Caco-2 (cell line): ENCODE data around the gene TACR1. TPM values are rescaled to one million over a fixed set of nuclear protein-coding genes. Genes with fewer than 3 reads are reported as not detected.
A peak's percentile ranks its signal among the peaks of the same experiment; 100 is the strongest.

ENCODE experiments used
- BruUV-seq: library from RNA; stranded (reverse); fragments of 400-500 nt; replicated peaks from 2 replicates; lab custom pipeline; 2021; lab: Mats Ljungman, UMichigan
- CTCF ChIA-PET: fragments of 300-600 bp; sonication (Branson Sonifier 250); formaldehyde crosslinking; loops from one replicate; lab custom pipeline; 2022; ENCODE audit warnings: antibody characterized with exemption; lab: Charles Lee
- POLR2A ChIA-PET: fragments of 300-600 bp; sonication (Branson Sonifier 250); formaldehyde crosslinking; loops from one replicate; lab custom pipeline; 2022; ENCODE audit warnings: antibody characterized with exemption; lab: Charles Lee
- DNase-seq, 2 experiments: peaks; one replicate each; pipeline versions ENCODE4 v3.0.0 to v3.0.0-alpha.2; 2020 to 2022
- H3K27me3 ChIP-seq: replicated peaks from 2 replicates; pipeline ENCODE4 v1.6.0; 2011; ENCODE audit warnings: low read length; ENCODE audit not compliant: control insufficient read depth, insufficient read depth
- H3K36me3 ChIP-seq: 2 replicates; pipeline ENCODE4 v1.5.1; 2011; ENCODE audit warnings: low read length; ENCODE audit not compliant: control insufficient read depth, insufficient read depth
- H3K4me1 ChIP-seq: fragments of 250-450 bp; sonication (Bioruptor Pico); 2 replicates; pipeline ENCODE4 v1.5.1; 2020; ENCODE audit warnings: mild to moderate bottlenecking
- H3K4me3 ChIP-seq: 2 replicates; pipeline ENCODE4 v1.5.1; 2011; ENCODE audit warnings: low read depth, mild to moderate bottlenecking, control low read depth, low read length
- H3K9me3 ChIP-seq: fragments of 250-450 bp; sonication (Bioruptor Pico); 2 replicates; pipeline ENCODE4 v1.5.1; 2020; ENCODE audit warnings: mild to moderate bottlenecking, moderate library complexity
- H3K27ac Mint-ChIP-seq: one replicate; pipeline ENCODE4 v1.8.0; 2022; ENCODE audit warnings: mixed read lengths; ENCODE audit not compliant: unreplicated experiment
- H3K27me3 Mint-ChIP-seq: one replicate; pipeline ENCODE4 v1.8.0; 2022; ENCODE audit warnings: mixed read lengths; ENCODE audit not compliant: insufficient read depth, unreplicated experiment
- H3K36me3 Mint-ChIP-seq: one replicate; pipeline ENCODE4 v1.8.0; 2022; ENCODE audit warnings: mild to moderate bottlenecking, mixed read lengths; ENCODE audit not compliant: insufficient read depth, unreplicated experiment
- H3K4me1 Mint-ChIP-seq: one replicate; pipeline ENCODE4 v1.8.0; 2022; ENCODE audit warnings: low read depth, mixed read lengths; ENCODE audit not compliant: unreplicated experiment
- H3K4me3 Mint-ChIP-seq: one replicate; pipeline ENCODE4 v1.8.0; 2022; ENCODE audit warnings: mild to moderate bottlenecking, moderate library complexity, mixed read lengths; ENCODE audit not compliant: unreplicated experiment
- H3K9me3 Mint-ChIP-seq: one replicate; pipeline ENCODE4 v1.8.0; 2022; ENCODE audit warnings: mixed read lengths; ENCODE audit not compliant: unreplicated experiment
- intact Hi-C: fragments of 100-400 bp; cut with micrococcal nuclease; formaldehyde crosslinking; loops from one replicate; pipeline ENCODE4 v1.10.0; 2022; ENCODE audit not compliant: unreplicated experiment
- total RNA-seq: library from RNA; stranded (reverse); gene quantifications from 2 replicates; pipeline ENCODE4 v1.2.3, GENCODE V29; 2022
- TF ChIP-seq, protein P1 (sequence below), 2 experiments: fragments of 200-600 bp in 1 of 2; IDR thresholded peaks; 1 replicate in 1 of 2; 2 replicates in 1 of 2; pipeline versions ENCODE4 v1.5.1 to v1.8.0; 2011 to 2022; ENCODE audit warnings: antibody characterized with exemption in 1 of 2, control low read depth in 1 of 2, inconsistent platforms in 1 of 2, low read depth in 1 of 2, low read length in 1 of 2, mild to moderate bottlenecking in 1 of 2, moderate library complexity in 1 of 2; ENCODE audit not compliant: insufficient read depth in 1 of 2, severe bottlenecking in 1 of 2, unreplicated experiment in 1 of 2

The TACR1 gene
- total RNA-seq, 1 experiment from 2014 or later = 0.07 TPM

DNA sequence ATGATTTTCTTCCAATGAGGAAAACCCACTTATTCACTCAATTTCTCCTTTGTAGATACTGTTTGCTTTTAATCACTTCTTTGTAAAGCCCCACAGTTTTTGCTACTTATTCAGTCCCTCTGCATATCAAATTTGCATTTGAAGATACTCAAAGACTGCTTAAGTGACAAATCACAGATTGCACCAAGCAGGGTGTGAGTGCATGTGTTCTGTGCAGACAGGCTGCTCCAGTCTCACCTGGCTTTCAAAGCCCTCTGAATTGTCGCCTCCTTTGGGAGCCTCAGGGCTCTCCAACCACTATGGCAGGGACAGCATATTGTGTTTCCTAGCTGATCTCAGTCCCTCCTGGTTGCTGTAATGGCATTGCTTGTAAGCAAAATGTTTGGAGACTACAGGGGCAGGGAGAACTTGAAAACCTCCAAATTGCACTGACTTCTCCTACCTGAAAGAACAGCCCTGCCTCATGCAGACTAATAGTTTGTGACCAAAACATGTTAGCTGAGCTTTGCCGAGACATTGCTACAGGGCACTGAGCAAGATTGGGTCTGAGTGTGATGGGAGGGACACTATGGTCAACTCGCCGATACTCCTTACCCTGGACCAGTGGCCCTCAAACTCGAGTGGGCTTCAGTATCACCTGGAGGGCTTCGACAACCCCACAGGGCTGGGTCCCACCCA lies 144.0 kb downstream of the TACR1 start:
- H3K27ac Mint-ChIP-seq = no peak overlapping the region
- no peaks in the 10 kb centered on the region for H3K27me3 Mint-ChIP-seq
- H3K4me3 Mint-ChIP-seq = no peak overlapping the region
- no peaks in the 10 kb centered on the region for H3K27me3 ChIP-seq
- H3K9me3 Mint-ChIP-seq = no peaks in the 10 kb centered on the region
- ChIA-PET POLR2A (no interaction called here), CTCF (no interaction called here)
- intact Hi-C loops = no loop called here
- DNase-seq = no peak
- H3K4me1 Mint-ChIP-seq = no peaks in the 10 kb centered on the region
- H3K9me3 ChIP-seq = no peaks in the 10 kb centered on the region
- BruUV-seq = no TSS peak
- TF ChIP-seq, protein P1, sequence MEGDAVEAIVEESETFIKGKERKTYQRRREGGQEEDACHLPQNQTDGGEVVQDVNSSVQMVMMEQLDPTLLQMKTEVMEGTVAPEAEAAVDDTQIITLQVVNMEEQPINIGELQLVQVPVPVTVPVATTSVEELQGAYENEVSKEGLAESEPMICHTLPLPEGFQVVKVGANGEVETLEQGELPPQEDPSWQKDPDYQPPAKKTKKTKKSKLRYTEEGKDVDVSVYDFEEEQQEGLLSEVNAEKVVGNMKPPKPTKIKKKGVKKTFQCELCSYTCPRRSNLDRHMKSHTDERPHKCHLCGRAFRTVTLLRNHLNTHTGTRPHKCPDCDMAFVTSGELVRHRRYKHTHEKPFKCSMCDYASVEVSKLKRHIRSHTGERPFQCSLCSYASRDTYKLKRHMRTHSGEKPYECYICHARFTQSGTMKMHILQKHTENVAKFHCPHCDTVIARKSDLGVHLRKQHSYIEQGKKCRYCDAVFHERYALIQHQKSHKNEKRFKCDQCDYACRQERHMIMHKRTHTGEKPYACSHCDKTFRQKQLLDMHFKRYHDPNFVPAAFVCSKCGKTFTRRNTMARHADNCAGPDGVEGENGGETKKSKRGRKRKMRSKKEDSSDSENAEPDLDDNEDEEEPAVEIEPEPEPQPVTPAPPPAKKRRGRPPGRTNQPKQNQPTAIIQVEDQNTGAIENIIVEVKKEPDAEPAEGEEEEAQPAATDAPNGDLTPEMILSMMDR (IDR thresholded peaks at IDR 0.05; ENCODE audit: insufficient read depth in 1 of 2, low read depth in 1 of 2, low read length in 1 of 2, severe bottlenecking in 1 of 2, unreplicated experiment in 1 of 2) = no peak
- no peaks in the 10 kb centered on the region for H3K36me3 Mint-ChIP-seq
- no peak overlapping the region for H3K4me3 ChIP-seq
- no peaks in the 10 kb centered on the region for H3K36me3 ChIP-seq
- no peaks in the 10 kb centered on the region for H3K4me1 ChIP-seq

DNA sequence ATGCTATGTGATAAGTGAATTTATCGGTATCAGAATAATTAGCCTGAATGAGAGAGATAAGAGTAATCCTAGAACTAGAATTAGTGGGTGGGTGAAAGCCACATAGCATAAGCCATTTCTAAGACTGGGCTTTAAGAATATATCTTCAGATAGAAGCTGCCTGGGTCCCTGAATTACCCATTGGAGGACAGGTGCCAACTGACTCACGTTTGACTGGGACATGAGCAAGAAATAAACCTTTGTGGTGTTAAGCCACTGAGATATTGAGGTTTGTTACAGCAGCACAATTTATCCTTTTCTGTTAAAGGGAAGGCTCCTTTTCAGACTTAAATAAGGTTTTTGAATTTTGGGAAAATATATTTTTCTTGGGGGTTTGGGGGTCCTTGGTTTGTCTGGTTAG lies 145.0 kb downstream of the TACR1 start:
- no peaks in the 10 kb centered on the region for H3K9me3 Mint-ChIP-seq
- Histone ChIP-seq H3K27me3 (no peaks in the 10 kb centered on the region), H3K4me3 (no peak overlapping the region), H3K9me3 (no peaks in the 10 kb centered on the region), H3K4me1 (no peaks in the 10 kb centered on the region), H3K36me3 (no peaks in the 10 kb centered on the region)
- H3K27ac Mint-ChIP-seq = no peak overlapping the region
- H3K4me3 Mint-ChIP-seq = no peak overlapping the region
- intact Hi-C loops = loop anchor here (5.0 kb wide), 1 partner anchor 188 kb away; no protein-coding TSS in a partner anchor
- ChIA-PET CTCF (no interaction called here), POLR2A (no interaction called here)
- no peaks in the 10 kb centered on the region for H3K27me3 Mint-ChIP-seq
- DNase-seq = no peak
- TF ChIP-seq, protein P1 (IDR thresholded peaks at IDR 0.05; ENCODE audit: insufficient read depth in 1 of 2, low read depth in 1 of 2, low read length in 1 of 2, severe bottlenecking in 1 of 2, unreplicated experiment in 1 of 2) = no peak
- H3K36me3 Mint-ChIP-seq = no peaks in the 10 kb centered on the region
- BruUV-seq = no TSS peak
- H3K4me1 Mint-ChIP-seq = no peaks in the 10 kb centered on the region

DNA sequence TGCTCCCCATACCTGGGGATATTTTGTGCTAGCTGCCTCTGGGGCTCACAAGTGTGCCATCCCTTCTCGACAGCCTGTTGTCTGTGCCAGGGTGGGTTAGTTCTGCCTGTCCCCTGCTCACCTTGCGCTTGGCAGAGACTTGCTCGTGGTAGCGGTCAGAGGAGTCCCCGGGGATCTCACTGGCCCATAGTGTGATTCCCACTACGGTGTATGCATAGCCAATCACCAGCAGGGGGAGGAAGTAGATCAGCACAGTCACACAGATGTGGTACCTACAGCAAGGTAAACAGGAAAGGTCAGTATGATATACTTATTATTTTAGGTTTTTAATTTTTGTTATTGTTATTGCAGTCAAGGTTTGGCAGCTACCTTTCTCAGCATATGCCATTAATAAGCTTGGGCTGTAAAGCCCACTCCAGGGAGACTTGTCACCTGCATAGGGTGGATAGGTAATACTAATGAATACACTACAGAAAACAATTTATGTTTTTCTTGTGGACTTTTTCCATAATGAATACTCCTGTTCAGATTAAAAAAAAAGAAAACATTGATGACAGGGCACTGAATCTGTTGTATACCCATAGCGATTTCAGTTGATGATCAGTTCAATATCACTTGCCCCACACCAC lies 145.7 kb downstream of the TACR1 start:
- ChIA-PET CTCF (no interaction called here), POLR2A (no interaction called here)
- Mint-ChIP-seq H3K36me3 (no peaks in the 10 kb centered on the region), H3K4me3 (no peak overlapping the region), H3K27ac (no peak overlapping the region), H3K27me3 (no peaks in the 10 kb centered on the region), H3K9me3 (no peaks in the 10 kb centered on the region), H3K4me1 (no peaks in the 10 kb centered on the region)
- no peaks in the 10 kb centered on the region for H3K27me3 ChIP-seq
- BruUV-seq = no TSS peak
- H3K9me3 ChIP-seq = no peaks in the 10 kb centered on the region
- TF ChIP-seq, protein P1 (IDR thresholded peaks at IDR 0.05; ENCODE audit: insufficient read depth in 1 of 2, low read depth in 1 of 2, low read length in 1 of 2, severe bottlenecking in 1 of 2, unreplicated experiment in 1 of 2) = peak; percentile 73 to 89
- H3K4me1 ChIP-seq = no peaks in the 10 kb centered on the region
- no peak overlapping the region for H3K4me3 ChIP-seq
- intact Hi-C loops = loop anchor here (1.0 to 5.0 kb wide), 2 partner anchors 189 to 351 kb away; no protein-coding TSS in a partner anchor
- H3K36me3 ChIP-seq = no peaks in the 10 kb centered on the region
- DNase-seq = peak; percentile 55 to 60
